GM18520 (cell line): Measurements from ENCODE around the gene TFAP2D.

ENCODE experiments used
- ATAC-seq: cut with Tn5 transposase; IDR thresholded peaks from one replicate; pipeline ENCODE4 v1.9.1; 2021; ENCODE audit not compliant: unreplicated experiment

Gene TFAP2D

GRCh38 chr6:50818020-50818419, 104.7 kb downstream of the TFAP2D start:
- ATAC-seq: no peak

- no peak for ATAC-seq
Observed at GRCh38 chr6:50818673-50819072, 105.3 kb downstream of the TFAP2D start, which contains the start of gene TFAP2B. TSS of gene TFAP2B (plus strand) at chr6:50818871. CDS start at chr6:50818892, 21 bp downstream.

GRCh38 chr6:50819466-50819903, 106.2 kb downstream of the TFAP2D start:
- ATAC-seq: no peak

GRCh38 chr6:50819904-50820868, 106.9 kb downstream of the TFAP2D start:
- ATAC-seq: no peak

GRCh38 chr6:50820869-50821264, 107.5 kb downstream of the TFAP2D start:
- no peak for ATAC-seq

- no peak for ATAC-seq
Observed at GRCh38 chr6:50821441-50822077, 108.2 kb downstream of the TFAP2D start.

GRCh38 chr6:50822078-50822476, 108.8 kb downstream of the TFAP2D start:
- no peak for ATAC-seq
